HCT116 (cell line): ENCODE results near the gene RASGEF1C. TPM values are rescaled to one million over a fixed set of nuclear protein-coding genes. Genes with fewer than 3 reads are reported as not detected.

Source experiments
- ATAC-seq: fragments of 200-7000 bp; cut with Tn5 transposase; 2 replicates; pipeline ENCODE4 v1.9.1; 2020; ENCODE audit warnings: mild to moderate bottlenecking, moderate library complexity
- BruUV-seq: library from RNA; stranded (reverse); fragments of 400-500 nt; replicated peaks from 2 replicates; lab custom pipeline; 2021; lab: Mats Ljungman, UMichigan
- CTCF ChIA-PET: fragments of 300-600 bp; sonication (Branson Sonifier 250); formaldehyde crosslinking; loops from one replicate; lab custom pipeline; 2021; ENCODE audit warnings: antibody characterized with exemption; lab: Charles Lee
- POLR2A ChIA-PET: fragments of 300-600, 350-600 bp; sonication (Branson Sonifier 250); formaldehyde crosslinking; loops from one replicate; lab custom pipeline; 2021; ENCODE audit warnings: antibody characterized with exemption; lab: Charles Lee
- RAD21 ChIA-PET, 2 experiments: fragments of 300-600 bp; sonication (Branson Sonifier 250); formaldehyde crosslinking; loops; one replicate each; lab custom pipeline; 2023; ENCODE audit warnings: low total read pairs in 2 of 2; ENCODE audit not compliant: uncharacterized antibody in 2 of 2, unreplicated experiment in 2 of 2, low non-redundant PET in 1 of 2; lab: Charles Lee
- DNase-seq: peaks from one replicate; pipeline ENCODE4 v3.0.0-alpha.2; 2010; ENCODE audit warnings: low read depth, low spot score
- H2AFZ ChIP-seq: fragments of 200-600 bp; shearing (Covaris generic), sonication (generic); 2 replicates; pipeline ENCODE4 v1.6.1; 2017; ENCODE audit warnings: low read depth, mixed run types, mixed read lengths, antibody characterized with exemption, low read length; ENCODE audit not compliant: poor library complexity, severe bottlenecking
- H3K27ac ChIP-seq: 2 replicates; pipeline ENCODE4 v1.5.1; 2012; ENCODE audit warnings: low read depth, low read length
- H3K27me3 ChIP-seq: fragments of 200-600 bp; sonication (generic); 2 replicates; pipeline ENCODE4 v1.6.1; 2016; ENCODE audit warnings: mixed run types, low read length, mixed read lengths; ENCODE audit not compliant: insufficient read depth
- H3K36me3 ChIP-seq, 2 experiments: fragments of 200-500 bp in 1 of 2; fragments of 200-600 bp in 1 of 2; sonication (Bioruptor generic) in 1 of 2; sonication (generic) in 1 of 2; 2 replicates each; pipeline versions ENCODE4 v1.5.1 to v1.6.1; 2014 to 2016; ENCODE audit warnings: low read length in 2 of 2, inconsistent platforms in 1 of 2, mixed read lengths in 1 of 2, mixed run types in 1 of 2; ENCODE audit not compliant: insufficient read depth in 2 of 2, control insufficient read depth in 1 of 2
- H3K4me1 ChIP-seq, 2 experiments: fragments of 200-600 bp in 1 of 2; sonication (generic) in 1 of 2; 2 replicates each; pipeline versions ENCODE4 v1.5.1 to v1.6.1; 2012 to 2017; ENCODE audit warnings: low read length in 2 of 2, inconsistent platforms in 1 of 2, mild to moderate bottlenecking in 1 of 2, mixed read lengths in 1 of 2, mixed run types in 1 of 2, moderate library complexity in 1 of 2; ENCODE audit not compliant: insufficient read depth in 2 of 2, control insufficient read depth in 1 of 2
- H3K4me2 ChIP-seq: fragments of 200-600 bp; sonication (generic); 2 replicates; pipeline ENCODE4 v1.6.1; 2017; ENCODE audit warnings: mixed run types, low read length, mixed read lengths
- H3K4me3 ChIP-seq, 2 experiments: fragments of 200-600 bp in 1 of 2; sonication (generic) in 1 of 2; replicated peaks in 1 of 2; 2 replicates each; pipeline ENCODE4 v1.5.1; 2011 to 2016; ENCODE audit warnings: low read length in 2 of 2, control low read depth in 1 of 2, low read depth in 1 of 2, mild to moderate bottlenecking in 1 of 2, mixed read lengths in 1 of 2, mixed run types in 1 of 2
- H3K79me2 ChIP-seq: fragments of 200-600 bp; sonication (generic); 2 replicates; pipeline ENCODE4 v1.6.1; 2017; ENCODE audit warnings: mild to moderate bottlenecking, mixed run types, low read length, moderate library complexity, mixed read lengths; ENCODE audit not compliant: insufficient read depth
- H3K9ac ChIP-seq: fragments of 200-600 bp; sonication (generic); 2 replicates; pipeline ENCODE4 v1.6.1; 2016; ENCODE audit warnings: low read length, mixed read lengths
- H3K9me2 ChIP-seq: fragments of 200-600 bp; sonication (generic), shearing (Covaris generic); 2 replicates; pipeline ENCODE4 v1.6.1; 2017; ENCODE audit warnings: mixed run types, mild to moderate bottlenecking, moderate library complexity; ENCODE audit not compliant: insufficient read depth
- H3K9me3 ChIP-seq, 2 experiments: fragments of 200-500 bp in 1 of 2; fragments of 200-600 bp in 1 of 2; sonication (Bioruptor generic) in 1 of 2; sonication (generic) in 1 of 2; 2 replicates each; pipeline ENCODE4 v1.6.1; 2014 to 2017; ENCODE audit warnings: low read length in 2 of 2, mixed read lengths in 2 of 2, inconsistent platforms in 1 of 2, low read depth in 1 of 2, mild to moderate bottlenecking in 1 of 2, mixed run types in 1 of 2, moderate library complexity in 1 of 2; ENCODE audit not compliant: control insufficient read depth in 1 of 2, insufficient read depth in 1 of 2
- H4K20me1 ChIP-seq: fragments of 200-600 bp; sonication (generic), shearing (Covaris generic); 2 replicates; pipeline ENCODE4 v1.6.1; 2017; ENCODE audit warnings: mixed run types, mild to moderate bottlenecking, moderate library complexity; ENCODE audit not compliant: insufficient read depth
- CEBPB ChIP-seq: IDR thresholded peaks from 2 replicates; pipeline ENCODE4 v1.6.1; 2012; ENCODE audit warnings: low read depth
- CTCF ChIP-seq, 3 experiments: fragments of 200-600 bp in 1 of 3; sonication (generic) in 1 of 3; IDR thresholded peaks in 2 of 3; conservative IDR thresholded peaks in 1 of 3; 2 replicates each; pipeline ENCODE4 v1.5.1; 2012 to 2017; ENCODE audit warnings: low read depth in 2 of 3, low read length in 2 of 3, antibody characterized with exemption in 1 of 3, borderline replicate concordance in 1 of 3, control low read depth in 1 of 3, mild to moderate bottlenecking in 1 of 3, mixed read lengths in 1 of 3, mixed run types in 1 of 3, moderate library complexity in 1 of 3; ENCODE audit not compliant: insufficient read depth in 1 of 3
- EGR1 ChIP-seq: IDR thresholded peaks from 2 replicates; pipeline ENCODE4 v1.6.1; 2012; ENCODE audit warnings: low read depth
- ELF1 ChIP-seq: IDR thresholded peaks from 2 replicates; pipeline ENCODE4 v1.6.1; 2012; ENCODE audit warnings: low read depth, borderline replicate concordance
- EZH2 ChIP-seq: fragments of 200-600 bp; sonication (generic); IDR thresholded peaks from 2 replicates; pipeline ENCODE4 v1.6.1; 2017; ENCODE audit warnings: antibody characterized with exemption, mixed run types
- EZH2phosphoT487 ChIP-seq: fragments of 200-600 bp; IDR thresholded peaks from 2 replicates; pipeline ENCODE4 v1.6.1; 2018; ENCODE audit warnings: antibody characterized with exemption, borderline replicate concordance
- FOSL1 ChIP-seq: IDR thresholded peaks from 2 replicates; pipeline ENCODE4 v1.6.1; 2012; ENCODE audit warnings: low read depth
- JUND ChIP-seq: IDR thresholded peaks from 2 replicates; pipeline ENCODE4 v1.6.1; 2012
- POLR2A ChIP-seq: IDR thresholded peaks from 2 replicates; pipeline ENCODE4 v1.7.0; 2011; ENCODE audit warnings: borderline replicate concordance; ENCODE audit not compliant: insufficient read depth, insufficient read length; ENCODE audit errors: extremely low read depth
- POLR2AphosphoS5 ChIP-seq: IDR thresholded peaks from 2 replicates; pipeline ENCODE4 v1.6.1; 2011; ENCODE audit warnings: mild to moderate bottlenecking, low read depth, low read length, moderate library complexity
- RAD21 ChIP-seq: IDR thresholded peaks from 2 replicates; pipeline ENCODE4 v1.6.1; 2012; ENCODE audit warnings: low read depth, mild to moderate bottlenecking
- SIN3A ChIP-seq: IDR thresholded peaks from 2 replicates; pipeline ENCODE4 v1.6.1; 2012; ENCODE audit warnings: low read depth
- SRF ChIP-seq: IDR thresholded peaks from 2 replicates; pipeline ENCODE4 v1.6.1; 2012; ENCODE audit warnings: low read depth
- TCF7L2 ChIP-seq: IDR thresholded peaks from 2 replicates; pipeline ENCODE4 v1.7.0; 2011; ENCODE audit warnings: borderline replicate concordance, inconsistent platforms; ENCODE audit not compliant: insufficient read depth, insufficient read length; ENCODE audit errors: extremely low read depth
- YY1 ChIP-seq: IDR thresholded peaks from 2 replicates; pipeline ENCODE4 v1.6.1; 2011; ENCODE audit warnings: low read length, low read depth, moderate library complexity, mild to moderate bottlenecking; ENCODE audit not compliant: insufficient replicate concordance; ENCODE audit errors: extremely low read depth
- intact Hi-C: fragments of 100-400 bp; cut with micrococcal nuclease; formaldehyde crosslinking; loops from 2 replicates; pipeline ENCODE4 v1.10.0; 2022
- total RNA-seq: library from RNA; stranded (reverse); gene quantifications from one replicate; pipeline ENCODE4 v1.2.1, GENCODE V29; 2021; ENCODE audit not compliant: unreplicated experiment
- TF ChIP-seq, protein P1 (sequence below): IDR thresholded peaks from 2 replicates; pipeline ENCODE4 v1.6.1; 2012; ENCODE audit warnings: low read depth

The RASGEF1C gene
- total RNA-seq, 1 experiment from 2014 or later = 1.2 TPM

DNA sequence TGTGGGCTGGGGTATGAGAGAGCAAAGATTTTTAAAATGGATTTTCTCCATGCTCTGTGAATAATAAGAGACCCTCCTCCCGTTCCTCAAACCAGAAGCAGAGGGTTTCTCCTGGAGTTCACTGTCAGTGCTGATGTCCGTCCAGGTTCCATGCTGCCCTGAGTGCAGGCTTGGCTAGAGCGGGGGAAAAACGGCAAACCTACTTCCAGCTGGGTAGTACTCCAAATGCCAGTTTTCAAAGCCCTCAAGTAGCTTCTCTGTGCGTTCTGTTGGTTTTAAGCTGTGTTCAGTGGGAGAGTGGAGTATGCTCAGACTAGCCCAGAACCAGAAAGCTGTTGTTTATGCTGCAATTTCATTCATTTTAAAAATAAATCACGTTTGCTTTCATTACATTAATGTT, 40.3 kb downstream of the RASGEF1C start:
- H2AFZ ChIP-seq = no peak overlapping the region
- no peaks in the 10 kb centered on the region for H3K36me3 ChIP-seq
- H3K9ac ChIP-seq = no peak overlapping the region
- DNase-seq = no peak
- H4K20me1 ChIP-seq = no peaks in the 10 kb centered on the region
- H3K4me2 ChIP-seq = no peak overlapping the region
- H3K79me2 ChIP-seq = no peaks in the 10 kb centered on the region
- no peaks in the 10 kb centered on the region for H3K9me3 ChIP-seq
- ChIA-PET RAD21 (no interaction called here), POLR2A (no interaction called here), CTCF (no interaction called here)
- H3K27me3 ChIP-seq = no peaks in the 10 kb centered on the region
- no TSS peak for BruUV-seq
- H3K4me1 ChIP-seq = no peaks in the 10 kb centered on the region
- ATAC-seq = no peak
- H3K27ac ChIP-seq = no peak overlapping the region
- H3K9me2 ChIP-seq = no peaks in the 10 kb centered on the region
- intact Hi-C loops = no loop called here
- no peak overlapping the region for H3K4me3 ChIP-seq
- TF ChIP-seq POLR2AphosphoS5 = no peak
- no peak for TF ChIP-seq EZH2
- TF ChIP-seq, protein P1, sequence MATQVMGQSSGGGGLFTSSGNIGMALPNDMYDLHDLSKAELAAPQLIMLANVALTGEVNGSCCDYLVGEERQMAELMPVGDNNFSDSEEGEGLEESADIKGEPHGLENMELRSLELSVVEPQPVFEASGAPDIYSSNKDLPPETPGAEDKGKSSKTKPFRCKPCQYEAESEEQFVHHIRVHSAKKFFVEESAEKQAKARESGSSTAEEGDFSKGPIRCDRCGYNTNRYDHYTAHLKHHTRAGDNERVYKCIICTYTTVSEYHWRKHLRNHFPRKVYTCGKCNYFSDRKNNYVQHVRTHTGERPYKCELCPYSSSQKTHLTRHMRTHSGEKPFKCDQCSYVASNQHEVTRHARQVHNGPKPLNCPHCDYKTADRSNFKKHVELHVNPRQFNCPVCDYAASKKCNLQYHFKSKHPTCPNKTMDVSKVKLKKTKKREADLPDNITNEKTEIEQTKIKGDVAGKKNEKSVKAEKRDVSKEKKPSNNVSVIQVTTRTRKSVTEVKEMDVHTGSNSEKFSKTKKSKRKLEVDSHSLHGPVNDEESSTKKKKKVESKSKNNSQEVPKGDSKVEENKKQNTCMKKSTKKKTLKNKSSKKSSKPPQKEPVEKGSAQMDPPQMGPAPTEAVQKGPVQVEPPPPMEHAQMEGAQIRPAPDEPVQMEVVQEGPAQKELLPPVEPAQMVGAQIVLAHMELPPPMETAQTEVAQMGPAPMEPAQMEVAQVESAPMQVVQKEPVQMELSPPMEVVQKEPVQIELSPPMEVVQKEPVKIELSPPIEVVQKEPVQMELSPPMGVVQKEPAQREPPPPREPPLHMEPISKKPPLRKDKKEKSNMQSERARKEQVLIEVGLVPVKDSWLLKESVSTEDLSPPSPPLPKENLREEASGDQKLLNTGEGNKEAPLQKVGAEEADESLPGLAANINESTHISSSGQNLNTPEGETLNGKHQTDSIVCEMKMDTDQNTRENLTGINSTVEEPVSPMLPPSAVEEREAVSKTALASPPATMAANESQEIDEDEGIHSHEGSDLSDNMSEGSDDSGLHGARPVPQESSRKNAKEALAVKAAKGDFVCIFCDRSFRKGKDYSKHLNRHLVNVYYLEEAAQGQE = no peak
- TF ChIP-seq CTCF (IDR thresholded peaks at IDR 0.05 in 2 of 3, conservative IDR thresholded peaks at IDR 0.05 in 1 of 3; ENCODE audit: borderline replicate concordance in 1 of 3, insufficient read depth in 1 of 3, low read depth in 2 of 3, low read length in 2 of 3) = no peak
- no peak for TF ChIP-seq SIN3A
- TF ChIP-seq RAD21 = no peak
- no peak for TF ChIP-seq POLR2A
- TF ChIP-seq CEBPB = no peak
- TF ChIP-seq EZH2phosphoT487 = no peak
- TF ChIP-seq EGR1 = no peak
- no peak for TF ChIP-seq JUND
- no peak for TF ChIP-seq YY1
- no peak for TF ChIP-seq SRF
- no peak for TF ChIP-seq TCF7L2
- TF ChIP-seq FOSL1 = no peak
- no peak for TF ChIP-seq ELF1
